Stomach smooth muscle (tissue), 2 donors: Measurements from ENCODE around the gene IL36B.

Experiments used
- H3K27ac ChIP-seq: one replicate; pipeline ENCODE4 v1.7.0; 2013; ENCODE audit warnings: mild to moderate bottlenecking, low read length, inconsistent platforms
- H3K27me3 ChIP-seq, 2 donors: one replicate each; pipeline ENCODE4 v1.7.0; 2013; ENCODE audit warnings: low read length in 2 of 2; ENCODE audit not compliant: insufficient read depth in 2 of 2, control insufficient read depth in 1 of 2
- H3K36me3 ChIP-seq, 2 donors: one replicate each; pipeline ENCODE4 v1.7.0; 2013; ENCODE audit warnings: low read length in 2 of 2; ENCODE audit not compliant: control insufficient read depth in 2 of 2, insufficient read depth in 2 of 2
- H3K4me1 ChIP-seq: one replicate; pipeline ENCODE4 v1.7.0; 2013; ENCODE audit warnings: low read length; ENCODE audit not compliant: control insufficient read depth, insufficient read depth
- H3K4me3 ChIP-seq, 2 donors: one replicate each; pipeline ENCODE4 v1.7.0; 2013; ENCODE audit warnings: low read length in 2 of 2
- H3K9ac ChIP-seq, 2 donors: one replicate each; pipeline ENCODE4 v1.7.0; 2013; ENCODE audit warnings: low read length in 2 of 2, mild to moderate bottlenecking in 1 of 2
- H3K9me3 ChIP-seq, 2 donors: one replicate each; pipeline ENCODE4 v1.7.0; 2013; ENCODE audit warnings: low read length in 2 of 2; ENCODE audit not compliant: control insufficient read depth in 2 of 2
- donor health status: healthy.
- donor health status: Pancreatic carcinoma.

IL36B gene

GRCh38 chr2:112989611-112990010 is 63.1 kb downstream of the IL36B start:
- no peaks in the 10 kb centered on the region for H3K27me3 ChIP-seq
- H3K4me1 ChIP-seq, result no peaks in the 10 kb centered on the region
- H3K9me3 ChIP-seq, result peaks cover 6 to 15% of the 10 kb centered on the region in 2 donors
- no peak overlapping the region for H3K4me3 ChIP-seq
- no peak overlapping the region for H3K27ac ChIP-seq
- no peaks in the 10 kb centered on the region for H3K36me3 ChIP-seq
- H3K9ac ChIP-seq, result no peak overlapping the region

- Histone ChIP-seq H3K27me3 (no peaks in the 10 kb centered on the region), H3K9ac (no peak overlapping the region), H3K9me3 (peaks cover 0 to 7% of the 10 kb centered on the region in 2 donors), H3K4me1 (no peaks in the 10 kb centered on the region), H3K27ac (no peak overlapping the region), H3K36me3 (no peaks in the 10 kb centered on the region), H3K4me3 (no peak overlapping the region)
Observed at GRCh38 chr2:112985090-112985489, 67.6 kb downstream of the IL36B start.

DNA sequence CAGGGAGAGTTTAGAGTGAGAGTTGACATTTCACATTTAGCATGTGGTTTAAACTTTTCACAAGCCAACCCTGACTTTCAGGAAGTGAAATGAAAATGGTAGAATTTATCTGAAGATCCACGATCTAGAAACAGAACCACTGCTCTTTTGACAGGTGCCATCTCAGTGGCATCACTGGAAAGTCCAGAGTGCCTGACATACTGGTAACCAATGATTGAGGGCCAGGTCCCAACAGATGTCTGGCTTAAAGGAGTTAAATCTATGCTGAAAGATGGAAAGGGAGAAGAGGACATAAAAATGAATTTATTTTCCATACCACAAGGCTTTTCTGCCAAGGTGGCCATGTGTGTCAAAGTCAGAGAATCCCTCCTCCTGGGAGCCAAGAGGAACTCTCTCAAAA is 72.1 kb downstream of the IL36B start:
- no peak overlapping the region for H3K9ac ChIP-seq
- no peak overlapping the region for H3K27ac ChIP-seq
- H3K27me3 ChIP-seq, result no peaks in the 10 kb centered on the region
- no peak overlapping the region for H3K4me3 ChIP-seq
- no peaks in the 10 kb centered on the region for H3K36me3 ChIP-seq
- H3K4me1 ChIP-seq, result no peaks in the 10 kb centered on the region
- no peaks in the 10 kb centered on the region for H3K9me3 ChIP-seq

DNA sequence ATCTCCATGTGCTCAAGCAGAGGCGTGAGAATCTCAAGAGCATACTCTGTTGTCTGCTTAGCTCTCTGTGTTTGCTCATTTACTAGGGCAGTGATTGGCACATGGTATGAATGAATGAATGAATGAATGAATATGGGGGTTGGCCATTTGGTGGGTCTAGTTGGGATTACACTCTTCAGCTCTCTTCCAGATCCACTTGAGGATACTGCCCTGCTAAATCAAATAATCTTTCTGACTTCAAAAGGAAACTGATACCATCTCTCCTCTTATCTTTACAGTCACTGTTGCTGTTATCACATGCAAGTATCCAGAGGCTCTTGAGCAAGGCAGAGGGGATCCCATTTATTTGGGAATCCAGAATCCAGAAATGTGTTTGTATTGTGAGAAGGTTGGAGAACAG is 72.9 kb downstream of the IL36B start:
- no peaks in the 10 kb centered on the region for H3K27me3 ChIP-seq
- H3K9me3 ChIP-seq, result no peaks in the 10 kb centered on the region
- no peak overlapping the region for H3K27ac ChIP-seq
- no peak overlapping the region for H3K9ac ChIP-seq
- H3K4me3 ChIP-seq, result no peak overlapping the region
- H3K4me1 ChIP-seq, result no peaks in the 10 kb centered on the region
- H3K36me3 ChIP-seq, result no peaks in the 10 kb centered on the region

DNA sequence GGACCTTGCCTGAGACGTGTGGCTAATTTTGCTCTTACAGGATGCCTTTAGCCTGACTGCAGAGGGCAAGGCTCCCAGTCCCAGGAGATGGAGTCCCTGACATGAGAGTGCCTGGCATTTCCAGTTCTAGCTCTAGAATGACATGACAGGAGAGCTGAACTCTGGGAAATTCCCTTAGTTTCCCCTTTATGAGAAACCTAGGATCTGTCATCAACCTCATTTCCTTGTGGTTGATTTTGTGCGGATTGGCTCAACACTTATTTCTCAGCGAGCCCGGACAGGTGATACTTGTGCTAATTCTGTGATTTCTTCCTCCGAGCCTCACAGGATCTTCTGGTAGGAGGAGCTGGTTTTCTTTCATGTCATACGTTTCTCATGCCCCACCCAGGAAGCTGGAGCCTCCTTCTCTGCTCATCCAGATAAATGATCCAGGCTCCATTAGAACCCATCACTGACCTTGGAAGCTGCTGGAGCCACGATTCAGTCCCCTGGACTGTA is 75.1 kb downstream of the IL36B start, which contains the start of gene IL36G:
TSS of gene IL36G (plus strand) at position 448 of the 498 bp plus-strand sequence. CDS start 633 bp downstream, outside the sequence.
- Histone ChIP-seq H3K27me3 (no peaks in the 10 kb centered on the region), H3K9me3 (no peaks in the 10 kb centered on the region), H3K4me1 (no peaks in the 10 kb centered on the region), H3K27ac (no peak within 1 kb of the TSS), H3K4me3 (no peak within 1 kb of the TSS), H3K9ac (no peak within 1 kb of the TSS), H3K36me3 (no peaks in the 10 kb centered on the region)
